Astrocyte (in vitro differentiated cells and primary cell): Measurements from ENCODE around the gene KCNN2. TPM values are rescaled to one million over a fixed set of nuclear protein-coding genes. Genes with fewer than 3 reads are reported as not detected.

ENCODE experiments used
- DNase-seq: peaks from one replicate; pipeline ENCODE4 v3.0.0-alpha.2; 2010; ENCODE audit warnings: low read depth
- FAIRE-seq: peaks from 2 replicates; lab custom pipeline; 2011; peaks lifted over from hg19 to GRCh38; lab: Jason Lieb, UNC
- H2AFZ ChIP-seq: 2 replicates; pipeline ENCODE4 v1.6.0; 2012; ENCODE audit warnings: low read depth, low read length, inconsistent platforms
- H3K27ac ChIP-seq: 2 replicates; pipeline ENCODE4 v1.5.1; 2011; ENCODE audit warnings: low read depth, low read length, inconsistent platforms
- H3K27me3 ChIP-seq: 2 replicates; pipeline ENCODE4 v1.6.0; 2011; ENCODE audit warnings: low read length, inconsistent platforms; ENCODE audit not compliant: insufficient read depth
- H3K36me3 ChIP-seq: 2 replicates; pipeline ENCODE4 v1.5.1; 2011; ENCODE audit warnings: low read length, inconsistent platforms; ENCODE audit not compliant: insufficient read depth
- H3K4me1 ChIP-seq: 2 replicates; pipeline ENCODE4 v1.5.1; 2011; ENCODE audit warnings: low read length, inconsistent platforms; ENCODE audit not compliant: insufficient read depth
- H3K4me2 ChIP-seq: 2 replicates; pipeline ENCODE4 v1.6.0; 2012; ENCODE audit warnings: low read length, inconsistent platforms
- H3K4me3 ChIP-seq: 2 replicates; pipeline ENCODE4 v1.5.1; 2011; ENCODE audit warnings: low read depth, mild to moderate bottlenecking, low read length, inconsistent platforms; ENCODE audit not compliant: insufficient read depth
- H3K79me2 ChIP-seq: 2 replicates; pipeline ENCODE4 v1.6.0; 2012; ENCODE audit warnings: mild to moderate bottlenecking, low read length, inconsistent platforms; ENCODE audit not compliant: insufficient read depth
- H3K9ac ChIP-seq: 2 replicates; pipeline ENCODE4 v1.6.0; 2012; ENCODE audit warnings: mild to moderate bottlenecking, low read length, inconsistent platforms
- H3K9me3 ChIP-seq: 2 replicates; pipeline ENCODE4 v1.5.1; 2012; ENCODE audit warnings: low read depth, mild to moderate bottlenecking, low read length, inconsistent platforms; ENCODE audit not compliant: insufficient read depth
- H4K20me1 ChIP-seq: 2 replicates; pipeline ENCODE4 v1.6.0; 2012; ENCODE audit warnings: low read length, inconsistent platforms; ENCODE audit not compliant: insufficient read depth
- H3K27ac Mint-ChIP-seq: one replicate; pipeline ENCODE4 v1.8.0; 2021; ENCODE audit warnings: mild to moderate bottlenecking, mixed read lengths; ENCODE audit not compliant: unreplicated experiment
- H3K27me3 Mint-ChIP-seq: one replicate; pipeline ENCODE4 v1.8.0; 2021; ENCODE audit warnings: low read depth, mixed read lengths; ENCODE audit not compliant: unreplicated experiment
- H3K36me3 Mint-ChIP-seq: one replicate; pipeline ENCODE4 v1.8.0; 2021; ENCODE audit warnings: low read depth, mixed read lengths; ENCODE audit not compliant: unreplicated experiment
- H3K4me1 Mint-ChIP-seq: one replicate; pipeline ENCODE4 v1.8.0; 2021; ENCODE audit warnings: low read depth, mixed read lengths; ENCODE audit not compliant: unreplicated experiment
- H3K4me3 Mint-ChIP-seq: one replicate; pipeline ENCODE4 v1.8.0; 2021; ENCODE audit warnings: mild to moderate bottlenecking, moderate library complexity, mixed read lengths; ENCODE audit not compliant: unreplicated experiment
- H3K9me3 Mint-ChIP-seq: one replicate; pipeline ENCODE4 v1.8.0; 2021; ENCODE audit warnings: mild to moderate bottlenecking, mixed read lengths; ENCODE audit not compliant: unreplicated experiment
- EZH2 ChIP-seq: IDR thresholded peaks from 2 replicates; pipeline ENCODE4 v1.6.1; 2012; ENCODE audit warnings: mild to moderate bottlenecking, low read length, inconsistent platforms; ENCODE audit not compliant: insufficient read depth
- total RNA-seq: library from RNA; stranded (reverse); gene quantifications from 2 replicates; pipeline ENCODE4 v1.2.1, GENCODE V29; 2021
- TF ChIP-seq, protein P1 (sequence below): IDR thresholded peaks from 2 replicates; pipeline ENCODE4 v1.5.1; 2011; ENCODE audit warnings: low read depth, mild to moderate bottlenecking, inconsistent platforms, low read length, moderate library complexity; ENCODE audit not compliant: insufficient read depth

The KCNN2 gene
- total RNA-seq, 1 donor from 2014 or later: 0.32 TPM

DNA sequence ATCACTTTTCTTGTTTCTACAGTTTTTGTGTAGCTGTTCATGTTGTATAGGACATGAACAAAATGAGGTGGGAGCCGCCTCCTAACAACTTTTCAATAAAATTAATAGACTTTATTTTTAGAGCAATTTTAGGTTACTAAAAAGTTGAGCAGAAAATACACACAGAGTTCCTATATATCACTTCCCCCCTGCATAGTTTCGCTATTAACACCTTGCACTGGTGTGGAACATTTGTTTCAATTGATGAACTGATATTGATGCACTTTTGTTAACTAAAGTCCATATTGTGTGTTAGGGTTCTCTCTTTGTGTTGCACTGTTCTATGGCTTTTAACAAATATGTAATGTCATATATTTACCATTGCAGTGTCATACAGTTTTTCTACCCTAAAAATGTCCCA lies 47.8 kb upstream of the KCNN2 start:
- H3K4me1 Mint-ChIP-seq: peaks cover 1% of the 10 kb centered on the region
- TF ChIP-seq EZH2: no peak
- TF ChIP-seq, protein P1, sequence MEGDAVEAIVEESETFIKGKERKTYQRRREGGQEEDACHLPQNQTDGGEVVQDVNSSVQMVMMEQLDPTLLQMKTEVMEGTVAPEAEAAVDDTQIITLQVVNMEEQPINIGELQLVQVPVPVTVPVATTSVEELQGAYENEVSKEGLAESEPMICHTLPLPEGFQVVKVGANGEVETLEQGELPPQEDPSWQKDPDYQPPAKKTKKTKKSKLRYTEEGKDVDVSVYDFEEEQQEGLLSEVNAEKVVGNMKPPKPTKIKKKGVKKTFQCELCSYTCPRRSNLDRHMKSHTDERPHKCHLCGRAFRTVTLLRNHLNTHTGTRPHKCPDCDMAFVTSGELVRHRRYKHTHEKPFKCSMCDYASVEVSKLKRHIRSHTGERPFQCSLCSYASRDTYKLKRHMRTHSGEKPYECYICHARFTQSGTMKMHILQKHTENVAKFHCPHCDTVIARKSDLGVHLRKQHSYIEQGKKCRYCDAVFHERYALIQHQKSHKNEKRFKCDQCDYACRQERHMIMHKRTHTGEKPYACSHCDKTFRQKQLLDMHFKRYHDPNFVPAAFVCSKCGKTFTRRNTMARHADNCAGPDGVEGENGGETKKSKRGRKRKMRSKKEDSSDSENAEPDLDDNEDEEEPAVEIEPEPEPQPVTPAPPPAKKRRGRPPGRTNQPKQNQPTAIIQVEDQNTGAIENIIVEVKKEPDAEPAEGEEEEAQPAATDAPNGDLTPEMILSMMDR: no peak
- no peak overlapping the region for H3K4me3 Mint-ChIP-seq
- no peak overlapping the region for H3K4me2 ChIP-seq
- no peaks in the 10 kb centered on the region for H3K79me2 ChIP-seq
- H2AFZ ChIP-seq: no peak overlapping the region
- FAIRE-seq (no peak), DNase-seq (no peak)
- no peaks in the 10 kb centered on the region for H3K9me3 Mint-ChIP-seq
- no peaks in the 10 kb centered on the region for H3K36me3 ChIP-seq
- no peak overlapping the region for H3K27ac Mint-ChIP-seq
- no peaks in the 10 kb centered on the region for H3K4me1 ChIP-seq
- no peaks in the 10 kb centered on the region for H3K27me3 ChIP-seq
- H3K36me3 Mint-ChIP-seq: no peaks in the 10 kb centered on the region
- H3K27me3 Mint-ChIP-seq: no peaks in the 10 kb centered on the region
- H4K20me1 ChIP-seq: no peaks in the 10 kb centered on the region
- no peak overlapping the region for H3K9ac ChIP-seq
- H3K27ac ChIP-seq: no peak overlapping the region
- no peaks in the 10 kb centered on the region for H3K9me3 ChIP-seq
- no peak overlapping the region for H3K4me3 ChIP-seq

DNA sequence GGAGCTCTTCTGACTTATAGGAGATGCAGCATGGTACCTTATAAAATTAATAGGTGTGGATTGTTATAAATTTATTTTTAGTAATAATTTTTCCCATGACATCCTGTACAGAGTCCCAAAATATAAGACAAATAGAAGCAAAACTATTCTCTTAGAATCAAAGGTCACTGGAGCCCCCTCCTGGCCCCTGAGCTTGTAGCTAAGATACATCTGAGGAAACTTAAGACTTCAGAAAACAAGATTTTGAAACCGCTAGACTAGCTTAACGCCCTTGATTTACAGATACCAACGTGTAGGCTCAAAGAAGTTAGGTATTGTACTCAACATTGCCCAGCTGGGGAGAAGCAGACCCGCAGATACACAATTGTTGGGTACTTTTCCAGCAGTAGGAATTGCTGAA lies 45.7 kb upstream of the KCNN2 start:
- no peak overlapping the region for H3K9ac ChIP-seq
- H3K79me2 ChIP-seq: no peaks in the 10 kb centered on the region
- no peaks in the 10 kb centered on the region for H3K36me3 Mint-ChIP-seq
- no peak for FAIRE-seq
- no peak overlapping the region for H3K27ac ChIP-seq
- no peak overlapping the region for H2AFZ ChIP-seq
- no peaks in the 10 kb centered on the region for H3K9me3 ChIP-seq
- no peaks in the 10 kb centered on the region for H3K9me3 Mint-ChIP-seq
- peaks cover 6% of the 10 kb centered on the region for H3K4me1 Mint-ChIP-seq
- DNase-seq: no peak
- H4K20me1 ChIP-seq: no peaks in the 10 kb centered on the region
- H3K4me3 Mint-ChIP-seq: no peak overlapping the region
- TF ChIP-seq, protein P1: no peak
- no peaks in the 10 kb centered on the region for H3K36me3 ChIP-seq
- no peak overlapping the region for H3K4me3 ChIP-seq
- H3K27me3 Mint-ChIP-seq: no peaks in the 10 kb centered on the region
- no peaks in the 10 kb centered on the region for H3K27me3 ChIP-seq
- no peaks in the 10 kb centered on the region for H3K4me1 ChIP-seq
- no peak overlapping the region for H3K4me2 ChIP-seq
- no peak overlapping the region for H3K27ac Mint-ChIP-seq

DNA sequence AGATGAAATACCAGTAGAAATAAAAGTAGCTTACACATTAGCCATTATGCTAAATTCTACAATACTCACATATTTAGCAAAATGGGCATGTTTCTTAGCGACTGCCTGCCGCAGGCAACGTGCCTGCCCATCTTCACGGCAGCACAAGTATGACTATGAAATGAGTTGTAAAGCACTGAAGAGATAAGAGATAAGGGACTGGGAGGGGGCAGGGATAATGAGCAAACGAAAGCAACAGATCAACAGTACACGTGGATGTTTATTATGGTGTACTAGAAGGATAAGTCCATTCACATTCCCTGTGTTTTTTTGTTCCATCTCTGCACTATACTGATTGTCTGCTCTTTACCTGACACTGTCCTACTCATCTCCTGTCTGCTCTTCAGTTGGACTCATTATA lies 44.1 kb upstream of the KCNN2 start:
- Histone ChIP-seq H2AFZ (no peak overlapping the region), H3K4me2 (no peak overlapping the region), H3K36me3 (no peaks in the 10 kb centered on the region), H3K9me3 (no peaks in the 10 kb centered on the region), H3K9ac (no peak overlapping the region), H4K20me1 (no peaks in the 10 kb centered on the region), H3K27ac (no peak overlapping the region), H3K79me2 (no peaks in the 10 kb centered on the region), H3K4me1 (no peaks in the 10 kb centered on the region), H3K4me3 (no peak overlapping the region), H3K27me3 (no peaks in the 10 kb centered on the region)
- peaks cover 6% of the 10 kb centered on the region for H3K4me1 Mint-ChIP-seq
- H3K4me3 Mint-ChIP-seq: no peak overlapping the region
- no peaks in the 10 kb centered on the region for H3K36me3 Mint-ChIP-seq
- TF ChIP-seq EZH2: no peak
- TF ChIP-seq, protein P1: no peak
- FAIRE-seq (no peak), DNase-seq (no peak)
- H3K27me3 Mint-ChIP-seq: no peaks in the 10 kb centered on the region
- no peak overlapping the region for H3K27ac Mint-ChIP-seq
- no peaks in the 10 kb centered on the region for H3K9me3 Mint-ChIP-seq
